ENCODE measurements around the gene MYO5A.

DNA sequence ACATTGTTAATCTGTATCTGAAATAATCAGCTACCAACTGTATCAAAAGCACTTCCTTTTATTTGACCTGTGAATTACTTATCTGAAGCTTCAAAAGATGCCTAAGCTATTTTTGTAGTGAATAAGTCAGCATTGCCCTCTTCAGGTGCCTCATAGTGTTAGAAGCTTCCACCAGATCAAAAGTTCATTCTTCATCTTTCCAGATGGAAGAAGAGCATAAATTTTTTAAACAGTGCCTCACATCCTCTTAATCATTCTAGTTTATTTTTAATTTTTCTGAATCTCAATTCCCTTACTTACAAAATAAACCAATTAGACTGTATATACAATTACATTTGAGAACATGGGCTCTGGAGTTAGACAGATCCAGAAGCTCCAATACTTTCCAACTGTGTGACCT lies 65.0 kb downstream of the MYO5A start:
- TF ChIP-seq ZFX (IDR thresholded peaks at IDR 0.05): no peak
- TF ChIP-seq, protein P1, sequence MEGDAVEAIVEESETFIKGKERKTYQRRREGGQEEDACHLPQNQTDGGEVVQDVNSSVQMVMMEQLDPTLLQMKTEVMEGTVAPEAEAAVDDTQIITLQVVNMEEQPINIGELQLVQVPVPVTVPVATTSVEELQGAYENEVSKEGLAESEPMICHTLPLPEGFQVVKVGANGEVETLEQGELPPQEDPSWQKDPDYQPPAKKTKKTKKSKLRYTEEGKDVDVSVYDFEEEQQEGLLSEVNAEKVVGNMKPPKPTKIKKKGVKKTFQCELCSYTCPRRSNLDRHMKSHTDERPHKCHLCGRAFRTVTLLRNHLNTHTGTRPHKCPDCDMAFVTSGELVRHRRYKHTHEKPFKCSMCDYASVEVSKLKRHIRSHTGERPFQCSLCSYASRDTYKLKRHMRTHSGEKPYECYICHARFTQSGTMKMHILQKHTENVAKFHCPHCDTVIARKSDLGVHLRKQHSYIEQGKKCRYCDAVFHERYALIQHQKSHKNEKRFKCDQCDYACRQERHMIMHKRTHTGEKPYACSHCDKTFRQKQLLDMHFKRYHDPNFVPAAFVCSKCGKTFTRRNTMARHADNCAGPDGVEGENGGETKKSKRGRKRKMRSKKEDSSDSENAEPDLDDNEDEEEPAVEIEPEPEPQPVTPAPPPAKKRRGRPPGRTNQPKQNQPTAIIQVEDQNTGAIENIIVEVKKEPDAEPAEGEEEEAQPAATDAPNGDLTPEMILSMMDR (conservative IDR thresholded peaks at IDR 0.05): peak; percentile 23

Measured in C4-2B (cell line).